ENCODE results near the gene USP17L5. TPM values are rescaled to one million over a fixed set of nuclear protein-coding genes. Genes with fewer than 3 reads are reported as not detected.
"Not testable (repeated sequence)": the region's sequence is repeated elsewhere in the genome, so short reads cannot be mapped to it uniquely, and the experiment has no call there.

The USP17L5 gene, protein sequence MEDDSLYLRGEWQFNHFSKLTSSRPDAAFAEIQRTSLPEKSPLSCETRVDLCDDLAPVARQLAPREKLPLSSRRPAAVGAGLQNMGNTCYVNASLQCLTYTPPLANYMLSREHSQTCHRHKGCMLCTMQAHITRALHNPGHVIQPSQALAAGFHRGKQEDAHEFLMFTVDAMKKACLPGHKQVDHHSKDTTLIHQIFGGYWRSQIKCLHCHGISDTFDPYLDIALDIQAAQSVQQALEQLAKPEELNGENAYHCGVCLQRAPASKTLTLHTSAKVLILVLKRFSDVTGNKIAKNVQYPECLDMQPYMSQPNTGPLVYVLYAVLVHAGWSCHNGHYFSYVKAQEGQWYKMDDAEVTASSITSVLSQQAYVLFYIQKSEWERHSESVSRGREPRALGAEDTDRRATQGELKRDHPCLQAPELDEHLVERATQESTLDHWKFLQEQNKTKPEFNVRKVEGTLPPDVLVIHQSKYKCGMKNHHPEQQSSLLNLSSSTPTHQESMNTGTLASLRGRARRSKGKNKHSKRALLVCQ
- total RNA-seq (2014; rRNA removed; shearing (Covaris generic); ENCODE audit: low replicate concordance), result not detected in 2 replicates

DNA sequence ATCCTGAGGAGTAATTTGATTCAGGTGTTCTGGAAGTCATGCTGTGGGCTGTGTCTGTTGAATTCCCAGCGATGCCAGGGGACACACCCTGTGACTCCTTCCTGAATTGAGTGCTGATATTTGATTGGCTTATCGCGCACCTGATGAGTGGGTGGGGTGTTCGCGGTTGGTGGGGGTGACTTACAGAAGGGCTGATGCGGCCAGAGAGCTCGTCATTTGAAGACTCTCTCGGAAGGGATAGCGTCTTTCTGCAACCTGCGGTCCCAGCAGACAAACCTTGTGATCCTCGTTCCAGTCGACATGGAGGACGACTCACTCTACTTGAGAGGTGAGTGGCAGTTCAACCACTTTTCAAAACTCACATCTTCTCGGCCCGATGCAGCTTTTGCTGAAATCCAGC lies at the start of gene USP17L5:
TSS of gene USP17L5 (plus strand) at position 301 of the 400 bp plus-strand sequence. CDS start at position 301, 0 bp downstream.
- not testable (repeated sequence) for H3K9ac ChIP-seq (ENCODE audit: low read length); H3K4me3 ChIP-seq (ENCODE audit: low read length); H3K9me3 ChIP-seq (ENCODE audit: low read length); H3K36me3 ChIP-seq (ENCODE audit: insufficient read depth, low read length); H3K9me2 ChIP-seq (replicated peaks; ENCODE audit: insufficient read depth, low read length); H3K79me2 ChIP-seq (ENCODE audit: low read length); H3K4me1 ChIP-seq (ENCODE audit: low read length); DNase-seq; H4K20me1 ChIP-seq (ENCODE audit: insufficient read depth, low read depth, low read length); H2AFZ ChIP-seq (ENCODE audit: low read length); H3K27ac ChIP-seq (ENCODE audit: low read length); H3K4me2 ChIP-seq (ENCODE audit: low read depth, low read length, poor library complexity, severe bottlenecking); H3K27me3 ChIP-seq (ENCODE audit: low read length)

- H3K27me3 ChIP-seq (ENCODE audit: low read length); H3K9ac ChIP-seq (ENCODE audit: low read length); H3K27ac ChIP-seq (ENCODE audit: low read length); H2AFZ ChIP-seq (ENCODE audit: low read length); H3K4me1 ChIP-seq (ENCODE audit: low read length); H3K4me3 ChIP-seq (ENCODE audit: low read length); H4K20me1 ChIP-seq (ENCODE audit: insufficient read depth, low read depth, low read length); H3K79me2 ChIP-seq (ENCODE audit: low read length); DNase-seq; H3K4me2 ChIP-seq (ENCODE audit: low read depth, low read length, poor library complexity, severe bottlenecking); H3K36me3 ChIP-seq (ENCODE audit: insufficient read depth, low read length); H3K9me2 ChIP-seq (replicated peaks; ENCODE audit: insufficient read depth, low read length); H3K9me3 ChIP-seq (ENCODE audit: low read length): not testable (repeated sequence)
These were observed 15.0 kb upstream of the USP17L5 start for GRCh38 chr4:9324191-9324590.

- not testable (repeated sequence) for H3K4me3 ChIP-seq (ENCODE audit: low read length); H3K9me3 ChIP-seq (ENCODE audit: low read length); DNase-seq; H3K27me3 ChIP-seq (ENCODE audit: low read length); H3K79me2 ChIP-seq (ENCODE audit: low read length); H3K36me3 ChIP-seq (ENCODE audit: insufficient read depth, low read length); H3K27ac ChIP-seq (ENCODE audit: low read length); H3K4me1 ChIP-seq (ENCODE audit: low read length); H3K4me2 ChIP-seq (ENCODE audit: low read depth, low read length, poor library complexity, severe bottlenecking); H3K9ac ChIP-seq (ENCODE audit: low read length); H2AFZ ChIP-seq (ENCODE audit: low read length); H3K9me2 ChIP-seq (replicated peaks; ENCODE audit: insufficient read depth, low read length); H4K20me1 ChIP-seq (ENCODE audit: insufficient read depth, low read depth, low read length)
These were observed 14.3 kb upstream of the USP17L5 start, which contains the start of gene USP17L24 for GRCh38 chr4:9324865-9325264. TSS of gene USP17L24 (plus strand) at chr4:9325165. CDS start at chr4:9325165, 0 bp downstream.

DNA sequence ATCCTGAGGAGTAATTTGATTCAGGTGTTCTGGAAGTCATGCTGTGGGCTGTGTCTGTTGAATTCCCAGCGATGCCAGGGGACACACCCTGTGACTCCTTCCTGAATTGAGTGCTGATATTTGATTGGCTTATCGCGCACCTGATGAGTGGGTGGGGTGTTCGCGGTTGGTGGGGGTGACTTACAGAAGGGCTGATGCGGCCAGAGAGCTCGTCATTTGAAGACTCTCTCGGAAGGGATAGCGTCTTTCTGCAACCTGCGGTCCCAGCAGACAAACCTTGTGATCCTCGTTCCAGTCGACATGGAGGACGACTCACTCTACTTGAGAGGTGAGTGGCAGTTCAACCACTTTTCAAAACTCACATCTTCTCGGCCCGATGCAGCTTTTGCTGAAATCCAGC lies 9.6 kb upstream of the USP17L5 start, which contains the start of gene USP17L25:
TSS of gene USP17L25 (plus strand) at position 301 of the 400 bp plus-strand sequence. CDS start at position 301, 0 bp downstream.
- not testable (repeated sequence) for H3K4me2 ChIP-seq (ENCODE audit: low read depth, low read length, poor library complexity, severe bottlenecking); H3K4me1 ChIP-seq (ENCODE audit: low read length); H3K79me2 ChIP-seq (ENCODE audit: low read length); H3K27ac ChIP-seq (ENCODE audit: low read length); H3K9me2 ChIP-seq (replicated peaks; ENCODE audit: insufficient read depth, low read length); H3K4me3 ChIP-seq (ENCODE audit: low read length); H4K20me1 ChIP-seq (ENCODE audit: insufficient read depth, low read depth, low read length); H3K36me3 ChIP-seq (ENCODE audit: insufficient read depth, low read length); H3K27me3 ChIP-seq (ENCODE audit: low read length); H3K9ac ChIP-seq (ENCODE audit: low read length); DNase-seq; H3K9me3 ChIP-seq (ENCODE audit: low read length); H2AFZ ChIP-seq (ENCODE audit: low read length)

- not testable (repeated sequence) for H4K20me1 ChIP-seq (ENCODE audit: insufficient read depth, low read depth, low read length); H2AFZ ChIP-seq (ENCODE audit: low read length); H3K79me2 ChIP-seq (ENCODE audit: low read length); H3K27me3 ChIP-seq (ENCODE audit: low read length); H3K9me3 ChIP-seq (ENCODE audit: low read length); H3K4me3 ChIP-seq (ENCODE audit: low read length); DNase-seq; H3K9me2 ChIP-seq (replicated peaks; ENCODE audit: insufficient read depth, low read length); H3K4me2 ChIP-seq (ENCODE audit: low read depth, low read length, poor library complexity, severe bottlenecking); H3K4me1 ChIP-seq (ENCODE audit: low read length); H3K27ac ChIP-seq (ENCODE audit: low read length); H3K9ac ChIP-seq (ENCODE audit: low read length); H3K36me3 ChIP-seq (ENCODE audit: insufficient read depth, low read length)
These were observed 4.8 kb upstream of the USP17L5 start, which contains the start of gene USP17L26 for GRCh38 chr4:9334358-9334757. TSS of gene USP17L26 (plus strand) at chr4:9334658. CDS start at chr4:9334658, 0 bp downstream.

GRCh38 chr4:9343848-9344247 lies 4.6 kb downstream of the USP17L5 start, which contains the start of gene USP17L27:
TSS of gene USP17L27 (plus strand) at chr4:9344148. CDS start at chr4:9344148, 0 bp downstream.
- not testable (repeated sequence) for H3K4me3 ChIP-seq (ENCODE audit: low read length); H2AFZ ChIP-seq (ENCODE audit: low read length); DNase-seq; H4K20me1 ChIP-seq (ENCODE audit: insufficient read depth, low read depth, low read length); H3K27me3 ChIP-seq (ENCODE audit: low read length); H3K36me3 ChIP-seq (ENCODE audit: insufficient read depth, low read length); H3K9me3 ChIP-seq (ENCODE audit: low read length); H3K4me1 ChIP-seq (ENCODE audit: low read length); H3K4me2 ChIP-seq (ENCODE audit: low read depth, low read length, poor library complexity, severe bottlenecking); H3K27ac ChIP-seq (ENCODE audit: low read length); H3K79me2 ChIP-seq (ENCODE audit: low read length); H3K9me2 ChIP-seq (replicated peaks; ENCODE audit: insufficient read depth, low read length); H3K9ac ChIP-seq (ENCODE audit: low read length)

DNA sequence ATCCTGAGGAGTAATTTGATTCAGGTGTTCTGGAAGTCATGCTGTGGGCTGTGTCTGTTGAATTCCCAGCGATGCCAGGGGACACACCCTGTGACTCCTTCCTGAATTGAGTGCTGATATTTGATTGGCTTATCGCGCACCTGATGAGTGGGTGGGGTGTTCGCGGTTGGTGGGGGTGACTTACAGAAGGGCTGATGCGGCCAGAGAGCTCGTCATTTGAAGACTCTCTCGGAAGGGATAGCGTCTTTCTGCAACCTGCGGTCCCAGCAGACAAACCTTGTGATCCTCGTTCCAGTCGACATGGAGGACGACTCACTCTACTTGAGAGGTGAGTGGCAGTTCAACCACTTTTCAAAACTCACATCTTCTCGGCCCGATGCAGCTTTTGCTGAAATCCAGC lies 9.4 kb downstream of the USP17L5 start, which contains the start of gene USP17L28:
TSS of gene USP17L28 (plus strand) at position 301 of the 400 bp plus-strand sequence. CDS start at position 301, 0 bp downstream.
- H3K9me3 ChIP-seq (ENCODE audit: low read length); H3K27ac ChIP-seq (ENCODE audit: low read length); H3K4me3 ChIP-seq (ENCODE audit: low read length); H2AFZ ChIP-seq (ENCODE audit: low read length); H3K4me1 ChIP-seq (ENCODE audit: low read length); DNase-seq; H4K20me1 ChIP-seq (ENCODE audit: insufficient read depth, low read depth, low read length); H3K4me2 ChIP-seq (ENCODE audit: low read depth, low read length, poor library complexity, severe bottlenecking); H3K9me2 ChIP-seq (replicated peaks; ENCODE audit: insufficient read depth, low read length); H3K9ac ChIP-seq (ENCODE audit: low read length); H3K27me3 ChIP-seq (ENCODE audit: low read length); H3K79me2 ChIP-seq (ENCODE audit: low read length); H3K36me3 ChIP-seq (ENCODE audit: insufficient read depth, low read length): not testable (repeated sequence)

GRCh38 chr4:9350866-9351265 lies 11.7 kb downstream of the USP17L5 start:
- not testable (repeated sequence) for H3K9ac ChIP-seq (ENCODE audit: low read length); H2AFZ ChIP-seq (ENCODE audit: low read length); H3K27me3 ChIP-seq (ENCODE audit: low read length); H3K4me3 ChIP-seq (ENCODE audit: low read length); H3K27ac ChIP-seq (ENCODE audit: low read length); H3K36me3 ChIP-seq (ENCODE audit: insufficient read depth, low read length); H4K20me1 ChIP-seq (ENCODE audit: insufficient read depth, low read depth, low read length); H3K9me3 ChIP-seq (ENCODE audit: low read length); DNase-seq; H3K4me1 ChIP-seq (ENCODE audit: low read length); H3K79me2 ChIP-seq (ENCODE audit: low read length); H3K9me2 ChIP-seq (replicated peaks; ENCODE audit: insufficient read depth, low read length); H3K4me2 ChIP-seq (ENCODE audit: low read depth, low read length, poor library complexity, severe bottlenecking)

All from Karpas-422 (cell line).